Mesothelial cell of epicardium (in vitro differentiated cells): ENCODE results near the gene HDAC9. TPM values are rescaled to one million over a fixed set of nuclear protein-coding genes. Genes with fewer than 3 reads are reported as not detected.

ENCODE experiments used
- DNase-seq, 2 experiments: peaks; one replicate each; pipeline ENCODE4 v3.0.0; 2021; ENCODE audit warnings: low spot score in 2 of 2; ENCODE audit not compliant: unreplicated experiment in 2 of 2
- H3K27ac Mint-ChIP-seq: 2 replicates; pipeline ENCODE4 v1.8.0; 2021; ENCODE audit warnings: mixed read lengths
- H3K27me3 Mint-ChIP-seq: 2 replicates; pipeline ENCODE4 v1.8.0; 2021; ENCODE audit warnings: low read depth, mixed read lengths
- H3K36me3 Mint-ChIP-seq: 2 replicates; pipeline ENCODE4 v1.8.0; 2021; ENCODE audit warnings: mixed read lengths
- H3K4me1 Mint-ChIP-seq: 2 replicates; pipeline ENCODE4 v1.8.0; 2021; ENCODE audit warnings: mixed read lengths
- H3K4me3 Mint-ChIP-seq: 2 replicates; pipeline ENCODE4 v1.8.0; 2021; ENCODE audit warnings: mild to moderate bottlenecking, moderate library complexity, mixed read lengths
- H3K9me3 Mint-ChIP-seq: 2 replicates; pipeline ENCODE4 v1.8.0; 2021; ENCODE audit warnings: mixed read lengths
- total RNA-seq: library from RNA; stranded (reverse); gene quantifications from 3 replicates; pipeline ENCODE4 v1.2.1, GENCODE V29; 2021
- TF ChIP-seq, protein P1 (sequence below): fragments of 200-600 bp; sonication (generic); IDR thresholded peaks from one replicate; pipeline ENCODE4 v1.5.0; 2021; ENCODE audit warnings: antibody characterized with exemption; ENCODE audit not compliant: unreplicated experiment

The HDAC9 gene
- total RNA-seq, 1 donor from 2014 or later: 37.4 TPM

- Mint-ChIP-seq H3K4me1 (peaks cover 45% of the 10 kb centered on the region), H3K27me3 (no peaks in the 10 kb centered on the region), H3K4me3 (no peak overlapping the region), H3K36me3 (no peaks in the 10 kb centered on the region), H3K9me3 (peaks cover 4% of the 10 kb centered on the region), H3K27ac (peak overlapping the region; percentile 57)
- TF ChIP-seq, protein P1, sequence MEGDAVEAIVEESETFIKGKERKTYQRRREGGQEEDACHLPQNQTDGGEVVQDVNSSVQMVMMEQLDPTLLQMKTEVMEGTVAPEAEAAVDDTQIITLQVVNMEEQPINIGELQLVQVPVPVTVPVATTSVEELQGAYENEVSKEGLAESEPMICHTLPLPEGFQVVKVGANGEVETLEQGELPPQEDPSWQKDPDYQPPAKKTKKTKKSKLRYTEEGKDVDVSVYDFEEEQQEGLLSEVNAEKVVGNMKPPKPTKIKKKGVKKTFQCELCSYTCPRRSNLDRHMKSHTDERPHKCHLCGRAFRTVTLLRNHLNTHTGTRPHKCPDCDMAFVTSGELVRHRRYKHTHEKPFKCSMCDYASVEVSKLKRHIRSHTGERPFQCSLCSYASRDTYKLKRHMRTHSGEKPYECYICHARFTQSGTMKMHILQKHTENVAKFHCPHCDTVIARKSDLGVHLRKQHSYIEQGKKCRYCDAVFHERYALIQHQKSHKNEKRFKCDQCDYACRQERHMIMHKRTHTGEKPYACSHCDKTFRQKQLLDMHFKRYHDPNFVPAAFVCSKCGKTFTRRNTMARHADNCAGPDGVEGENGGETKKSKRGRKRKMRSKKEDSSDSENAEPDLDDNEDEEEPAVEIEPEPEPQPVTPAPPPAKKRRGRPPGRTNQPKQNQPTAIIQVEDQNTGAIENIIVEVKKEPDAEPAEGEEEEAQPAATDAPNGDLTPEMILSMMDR: no peak
- no peak for DNase-seq
Measured at GRCh38 chr7:18754766-18755165, 259.2 kb downstream of the HDAC9 start.

DNA sequence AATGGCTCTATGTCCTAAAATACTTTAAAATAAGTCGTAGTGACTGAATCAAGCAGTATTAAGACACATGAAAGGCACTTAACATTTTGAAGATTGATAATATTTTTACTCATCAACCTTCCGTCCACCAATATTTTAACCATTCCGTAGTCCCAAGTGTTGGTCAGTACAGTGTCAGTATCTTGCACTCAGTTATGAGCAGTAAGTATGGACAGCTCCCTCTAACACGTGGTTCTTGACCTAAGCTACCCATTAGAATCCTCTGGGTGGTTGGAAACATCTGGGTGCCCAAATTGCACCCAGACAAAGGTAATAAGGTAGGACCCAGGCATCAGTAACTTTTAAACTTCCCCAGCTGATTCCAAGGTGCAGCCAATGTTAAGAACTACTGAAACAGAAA, 260.2 kb downstream of the HDAC9 start:
- Mint-ChIP-seq H3K36me3 (no peaks in the 10 kb centered on the region), H3K9me3 (peaks cover 4% of the 10 kb centered on the region), H3K27me3 (no peaks in the 10 kb centered on the region), H3K4me1 (peaks cover 47% of the 10 kb centered on the region), H3K4me3 (no peak overlapping the region), H3K27ac (no peak overlapping the region)
- TF ChIP-seq, protein P1: no peak
- DNase-seq: no peak

DNA sequence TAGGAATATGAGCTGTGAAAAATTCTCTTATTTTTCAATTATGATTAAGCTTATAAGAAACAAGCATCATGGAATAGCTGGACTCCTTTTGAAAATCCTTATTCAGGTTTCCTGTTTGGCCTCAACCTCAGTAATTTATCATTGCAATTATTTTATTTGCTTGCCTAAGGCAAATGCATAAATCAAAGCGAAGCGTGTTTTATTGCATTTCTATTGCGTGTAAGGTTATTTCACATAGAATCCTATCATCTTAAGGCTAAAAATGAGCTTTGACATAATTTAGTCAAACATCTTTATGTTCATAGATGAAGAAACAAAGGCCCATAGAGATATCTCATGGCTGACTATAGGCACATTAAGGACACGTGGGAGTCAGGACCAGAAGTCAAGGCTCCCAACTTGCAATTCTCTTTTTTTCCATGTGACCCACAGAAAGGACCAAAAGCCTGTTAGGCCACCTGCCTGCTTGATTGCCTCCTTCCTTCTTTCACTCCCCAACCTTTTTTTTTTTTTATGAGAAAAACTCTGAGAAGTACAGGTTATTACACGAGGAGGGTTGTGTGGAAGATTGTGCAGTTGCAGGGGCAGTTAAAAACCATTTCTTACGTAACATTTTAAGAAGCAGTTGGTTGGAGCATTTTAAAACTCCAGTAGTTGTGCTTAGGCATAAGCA, 261.0 kb downstream of the HDAC9 start:
- H3K27me3 Mint-ChIP-seq: no peaks in the 10 kb centered on the region
- H3K36me3 Mint-ChIP-seq: no peaks in the 10 kb centered on the region
- peaks cover 4% of the 10 kb centered on the region for H3K9me3 Mint-ChIP-seq
- TF ChIP-seq, protein P1: no peak
- H3K4me1 Mint-ChIP-seq: peaks cover 54% of the 10 kb centered on the region
- H3K4me3 Mint-ChIP-seq: no peak overlapping the region
- peak overlapping the region; percentile 74 for H3K27ac Mint-ChIP-seq
- DNase-seq: no peak

DNA sequence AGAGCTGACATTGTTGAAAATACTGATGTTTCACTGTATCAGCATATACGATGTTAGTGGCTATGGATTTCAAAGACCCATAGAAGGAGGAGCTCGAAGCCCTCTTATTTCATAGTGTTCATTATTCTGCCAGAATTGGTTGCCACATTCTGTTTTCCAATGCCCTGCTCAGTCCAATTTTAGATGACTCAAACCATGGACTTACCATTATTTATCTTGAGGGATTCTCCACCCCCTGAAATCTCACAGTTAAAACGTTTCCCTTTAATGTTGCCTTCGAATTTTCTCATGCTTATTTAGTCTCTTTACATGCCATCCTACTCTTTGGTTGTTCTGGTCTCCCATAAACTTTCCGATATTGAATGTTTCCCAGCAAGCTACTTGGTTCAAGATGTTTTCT, 264.5 kb downstream of the HDAC9 start:
- Mint-ChIP-seq H3K4me1 (peaks cover 64% of the 10 kb centered on the region), H3K27me3 (no peaks in the 10 kb centered on the region), H3K27ac (no peak overlapping the region), H3K9me3 (no peaks in the 10 kb centered on the region), H3K36me3 (no peaks in the 10 kb centered on the region), H3K4me3 (no peak overlapping the region)
- TF ChIP-seq, protein P1: no peak
- DNase-seq: no peak

DNA sequence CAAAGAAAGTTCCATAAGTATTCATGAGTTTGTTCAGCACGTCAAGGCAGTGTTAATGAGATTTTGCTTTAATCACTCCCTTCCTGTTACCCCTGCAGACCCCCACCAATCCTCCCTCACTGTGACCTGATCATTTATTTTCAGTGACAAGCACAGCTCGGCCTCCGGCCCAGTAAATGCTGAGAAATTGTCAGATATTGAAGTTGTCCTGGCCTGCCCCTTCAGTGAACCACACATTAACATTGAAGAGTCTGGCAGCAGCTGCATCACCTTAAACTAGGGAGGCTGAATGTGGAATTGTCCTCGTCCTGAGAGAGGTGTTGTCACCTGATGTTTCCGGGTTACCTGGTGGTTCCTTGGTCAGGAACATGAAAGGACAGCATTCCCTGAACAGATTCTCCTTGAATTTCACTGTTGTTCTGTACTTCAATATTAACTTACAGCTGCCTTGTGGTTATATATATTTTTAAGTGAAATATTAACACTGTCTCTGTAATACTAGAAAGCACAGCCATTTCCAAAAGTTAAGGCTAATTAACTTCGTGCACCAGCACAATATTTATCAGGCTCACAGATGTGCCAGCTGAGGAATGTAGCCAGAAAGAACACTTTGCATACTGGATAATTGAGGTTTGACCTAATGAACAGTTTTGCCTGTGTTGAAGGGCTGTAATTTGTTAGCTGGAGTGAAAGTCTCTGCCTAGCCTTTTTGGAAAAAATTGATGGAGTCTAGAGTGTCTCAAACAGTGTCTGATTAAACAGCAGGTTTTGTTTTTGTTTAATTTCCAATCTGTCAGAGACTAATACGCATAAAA, 265.3 kb downstream of the HDAC9 start:
- Mint-ChIP-seq H3K36me3 (no peaks in the 10 kb centered on the region), H3K4me1 (peaks cover 61% of the 10 kb centered on the region), H3K27ac (peak overlapping the region; percentile 71), H3K4me3 (no peak overlapping the region), H3K27me3 (no peaks in the 10 kb centered on the region), H3K9me3 (no peaks in the 10 kb centered on the region)
- DNase-seq: no peak
- TF ChIP-seq, protein P1: no peak
